HepG2 (cell line): ENCODE measurements around the gene CSK. TPM values are rescaled to one million over a fixed set of nuclear protein-coding genes. Genes with fewer than 3 reads are reported as not detected.
A peak's percentile ranks its signal among the peaks of the same experiment; 100 is the strongest.

ENCODE experiments used
- ATAC-seq: fragments of 200-7000 bp; cut with Tn5 transposase; 3 replicates; pipeline ENCODE4 v1.9.1; 2020; ENCODE audit warnings: mild to moderate bottlenecking, moderate library complexity
- BruUV-seq: library from RNA; stranded (reverse); fragments of 400-500 nt; replicated peaks from 2 replicates; lab custom pipeline; 2021; lab: Mats Ljungman, UMichigan
- CTCF ChIA-PET: fragments of 300-600 bp; formaldehyde crosslinking; extraction: SDS; loops from one replicate; lab custom pipeline; 2021; ENCODE audit warnings: low total read pairs, inconsistent platforms, low intra/inter-chr PET ratio; lab: Yijun Ruan, JAX
- POLR2A ChIA-PET: fragments of 350-600 bp; sonication (Branson Sonifier 250); formaldehyde crosslinking; loops from one replicate; lab custom pipeline; 2020; ENCODE audit warnings: antibody characterized with exemption, inconsistent platforms; lab: Yijun Ruan, JAX
- DNase-seq: peaks from one replicate; pipeline ENCODE4 v3.0.0-alpha.2; 2015; ENCODE audit warnings: low spot score
- FAIRE-seq: peaks from 3 replicates; lab custom pipeline; 2011; peaks lifted over from hg19 to GRCh38; lab: Jason Lieb, UNC
- H2AFZ ChIP-seq: one replicate; pipeline ENCODE4 v1.6.1; 2011; ENCODE audit warnings: low read length, inconsistent platforms
- H3K27ac ChIP-seq: fragments of 300-600 bp; 3 replicates; pipeline ENCODE4 v1.8.0; 2011; ENCODE audit warnings: mixed run types, mild to moderate bottlenecking, mixed read lengths, low read length, inconsistent platforms; ENCODE audit not compliant: insufficient read depth; ENCODE audit errors: extremely low read length
- H3K27me3 ChIP-seq, 2 experiments: fragments of 200-600 bp in 1 of 2; 2 replicates in 1 of 2; 3 replicates in 1 of 2; pipeline versions ENCODE4 v1.6.0 to v1.8.0; 2011; ENCODE audit warnings: low read length in 2 of 2, mild to moderate bottlenecking in 2 of 2, moderate library complexity in 2 of 2, inconsistent platforms in 1 of 2; ENCODE audit not compliant: insufficient read depth in 2 of 2, control insufficient read depth in 1 of 2
- H3K36me3 ChIP-seq, 2 experiments: fragments of 200-600 bp in 1 of 2; replicated peaks in 1 of 2; 2 replicates in 1 of 2; 3 replicates in 1 of 2; pipeline versions ENCODE4 v1.5.1 to v1.8.0; 2011; ENCODE audit warnings: low read length in 2 of 2, inconsistent platforms in 1 of 2; ENCODE audit not compliant: insufficient read depth in 2 of 2, control insufficient read depth in 1 of 2
- H3K4me1 ChIP-seq: 2 replicates; pipeline ENCODE4 v1.5.1; 2012; ENCODE audit warnings: low read length, inconsistent platforms; ENCODE audit not compliant: insufficient read depth
- H3K4me2 ChIP-seq: 2 replicates; pipeline ENCODE4 v1.6.0; 2011; ENCODE audit warnings: low read depth, low read length, inconsistent platforms
- H3K4me3 ChIP-seq, 3 experiments: fragments of 200-600 bp in 1 of 3; sonication (generic), shearing (Covaris generic) in 1 of 3; replicated peaks in 1 of 3; 2 replicates each; pipeline ENCODE4 v1.5.1; 2011 to 2016; ENCODE audit warnings: low read length in 3 of 3, inconsistent platforms in 2 of 3, low read depth in 2 of 3, mild to moderate bottlenecking in 2 of 3, control low read depth in 1 of 3, mixed read lengths in 1 of 3; ENCODE audit not compliant: insufficient read depth in 1 of 3
- H3K79me2 ChIP-seq: one replicate; pipeline ENCODE4 v1.6.1; 2011; ENCODE audit warnings: low read length, inconsistent platforms; ENCODE audit not compliant: insufficient read depth
- H3K9ac ChIP-seq: 2 replicates; pipeline ENCODE4 v1.6.0; 2011; ENCODE audit warnings: mild to moderate bottlenecking, low read depth, low read length, inconsistent platforms; ENCODE audit not compliant: insufficient read depth
- H3K9me3 ChIP-seq: 2 replicates; pipeline ENCODE4 v1.5.1; 2012; ENCODE audit warnings: mild to moderate bottlenecking, low read length
- H4K20me1 ChIP-seq: 2 replicates; pipeline ENCODE4 v1.6.0; 2011; ENCODE audit warnings: inconsistent platforms, mild to moderate bottlenecking, low read length, moderate library complexity; ENCODE audit not compliant: insufficient read depth
- ARID2 ChIP-seq: sonication (generic); formaldehyde crosslinking; IDR thresholded peaks from 2 replicates; pipeline ENCODE4 v1.8.1; 2022; ENCODE audit warnings: mild to moderate bottlenecking, missing genetic modification reagents, borderline replicate concordance
- LBX2 ChIP-seq: sonication (generic); formaldehyde crosslinking; IDR thresholded peaks from 2 replicates; pipeline ENCODE4 v1.5.0; 2020; ENCODE audit warnings: missing genetic modification reagents, mild to moderate bottlenecking, borderline replicate concordance
- MAFF ChIP-seq: IDR thresholded peaks from 2 replicates; pipeline ENCODE4 v1.6.1; 2011; ENCODE audit warnings: low read depth, low read length, improper control_type of control experiment
- MAFK ChIP-seq, 2 experiments: IDR thresholded peaks in 1 of 2; conservative IDR thresholded peaks in 1 of 2; 2 replicates each; pipeline ENCODE4 v1.6.1; 2011; ENCODE audit warnings: improper control_type of control experiment in 2 of 2, low read length in 2 of 2
- ZBTB39 ChIP-seq: sonication (generic); formaldehyde crosslinking; IDR thresholded peaks from 2 replicates; pipeline ENCODE4 v1.5.0; 2020; ENCODE audit warnings: missing genetic modification reagents
- ZFP1 ChIP-seq: IDR thresholded peaks from 2 replicates; pipeline ENCODE4 v1.6.1; 2016
- ZNF773 ChIP-seq: sonication (generic); formaldehyde crosslinking; IDR thresholded peaks from 2 replicates; pipeline ENCODE4 v1.4.0; 2020; ENCODE audit warnings: missing genetic modification reagents, borderline replicate concordance
- WGBS: methylation state at CpG from one replicate; pipeline ENCODE4 v1.1.6; 2017; ENCODE audit warnings: low lambda C conversion rate; 5-methylcytosine and 5-hydroxymethylcytosine counted together
- in situ Hi-C: cut with HindIII; loops from 2 replicates; pipeline ENCODE4 v1.10.0; 2017; ENCODE audit warnings: low pct_unique_long_range_greater_than_20kb; ENCODE audit not compliant: extremely low pct_ligation_motif_present
- intact Hi-C: fragments of 100-400 bp; cut with micrococcal nuclease; formaldehyde crosslinking; loops from one replicate; pipeline ENCODE4 v1.10.0; 2022; ENCODE audit not compliant: unreplicated experiment
- polyA plus RNA-seq, 8 experiments: library from polyadenylated mRNA; depleted of rRNA in 3 of 8; stranded (reverse) in 7 of 8; unstranded in 1 of 8; fragments of >200 nt; fragmentation: Illumina TruSeq in 4 of 8; extraction: Trizol in 4 of 8; gene quantifications; 2 replicates each; pipeline versions ENCODE4 v1.2.1 to v1.2.3, GENCODE V29; 2011 to 2016; ENCODE audit warnings: low read depth in 4 of 8, missing spikeins in 1 of 8, mixed read lengths in 1 of 8; ENCODE audit not compliant: insufficient read depth in 1 of 8
- total RNA-seq, 5 experiments: library from RNA; depleted of rRNA; stranded (reverse); fragments of >200 nt; fragmentation: Illumina TruSeq; extraction: Trizol; gene quantifications; 2 replicates each; pipeline ENCODE4 v1.2.3, GENCODE V29; 2016; ENCODE audit warnings: low read depth in 1 of 5

The CSK gene
- total and polyA plus RNA-seq, 2 of the 13 experiments (the other 11 are each of a cell fraction or from before 2014, with no cell fraction given) = 12.5 to 21.3 TPM

GRCh38 chr15:74742422-74742821 is 39.5 kb upstream of the CSK start:
- intact Hi-C loops (no loop called here), in situ Hi-C loops (no loop called here)
- Histone ChIP-seq H4K20me1 (no peaks in the 10 kb centered on the region), H3K4me1 (peaks cover 3% of the 10 kb centered on the region; the same call in 1 of the 2 replicates), H3K79me2 (no peaks in the 10 kb centered on the region), H3K4me3 (no peak overlapping the region), H2AFZ (no peak overlapping the region), H3K9me3 (peaks cover 5% of the 10 kb centered on the region), H3K4me2 (no peak overlapping the region), H3K27ac (no peak overlapping the region), H3K36me3 (no peaks in the 10 kb centered on the region), H3K9ac (no peak overlapping the region), H3K27me3 (no peaks in the 10 kb centered on the region)
- ChIA-PET POLR2A (no interaction called here), CTCF (no interaction called here)
- ATAC-seq (no peak), DNase-seq (no peak), FAIRE-seq (no peak)
- no peak for TF ChIP-seq ZNF773 (CRISPR knock-in tag)
- peak; percentile 79; the same call in 1 of the 2 replicates for TF ChIP-seq ZFP1 (CRISPR knock-in tag)
- no TSS peak for BruUV-seq
- 94% methylated on average over 5 of the region's 5 CpGs for WGBS

- no TSS peak for BruUV-seq
- Histone ChIP-seq H3K4me3 (no peak overlapping the region), H3K9me3 (peaks cover 5% of the 10 kb centered on the region), H3K27ac (no peak overlapping the region), H3K4me2 (no peak overlapping the region)
- DNase-seq (no peak), ATAC-seq (no peak)
- intact Hi-C loops = no loop called here
- CTCF ChIA-PET = no interaction called here
- TF ChIP-seq MAFF (peak; percentile 89), ZBTB39 (CRISPR knock-in tag) (no peak), ARID2 (no peak), MAFK (conservative IDR thresholded peaks at IDR 0.05 in 1 of 2, IDR thresholded peaks at IDR 0.05 in 1 of 2; ENCODE audit: low read length in 2 of 2) (peak; percentile 91), LBX2 (CRISPR knock-in tag) (no peak)
- TF ChIP-seq, all 625 proteins: peak for 2
- no peak overlapping the region for H2AFZ ChIP-seq
- H3K79me2 ChIP-seq = no peaks in the 10 kb centered on the region
- H3K9ac ChIP-seq = no peak overlapping the region
- 45% methylated on average over 4 of the region's 4 CpGs for WGBS
- no peaks in the 10 kb centered on the region; a peak in 1 of 5 replicates for H3K27me3 ChIP-seq
- in situ Hi-C loops = no loop called here
- H3K36me3 ChIP-seq = no peaks in the 10 kb centered on the region
- no peak for FAIRE-seq
- H3K4me1 ChIP-seq = peaks cover 16% of the 10 kb centered on the region
- POLR2A ChIA-PET = interaction anchor here (1.1 kb wide), 1 partner anchor 15 kb away, joined by 3 read pairs; no protein-coding TSS in a partner anchor
- H4K20me1 ChIP-seq = no peaks in the 10 kb centered on the region
Observed at GRCh38 chr15:74746389-74746788, 35.5 kb upstream of the CSK start.
